GM12878 (cell line): ENCODE data around the gene ZGLP1. TPM values are rescaled to one million over a fixed set of nuclear protein-coding genes. Genes with fewer than 3 reads are reported as not detected.

Experiments
- BACH1 ChIP-seq: fragments of 450-650 bp; IDR thresholded peaks from 2 replicates; pipeline ENCODE4 v1.6.1; 2017; ENCODE audit warnings: mild to moderate bottlenecking, borderline replicate concordance
- CHD2 ChIP-seq: IDR thresholded peaks from 2 replicates; pipeline ENCODE4 v1.6.1; 2011; ENCODE audit warnings: low read depth, low read length, improper control_type of control experiment, borderline replicate concordance
- DPF2 ChIP-seq: fragments of 450-650 bp; IDR thresholded peaks from 2 replicates; pipeline ENCODE4 v1.6.1; 2017; ENCODE audit warnings: mild to moderate bottlenecking
- GABPA ChIP-seq: IDR thresholded peaks from 2 replicates; pipeline ENCODE4 v1.6.1; 2014; ENCODE audit warnings: antibody characterized with exemption, low read depth, mild to moderate bottlenecking, inconsistent platforms
- HCFC1 ChIP-seq: fragments of 150-350 bp; IDR thresholded peaks from 2 replicates; pipeline ENCODE4 v1.6.1; 2014; ENCODE audit warnings: low read length
- IKZF1 ChIP-seq: fragments of 450-650 bp; conservative IDR thresholded peaks from 2 replicates; pipeline ENCODE4 v1.6.1; 2017; ENCODE audit warnings: antibody characterized with exemption, mild to moderate bottlenecking
- IKZF2 ChIP-seq, 2 experiments: fragments of 450-650 bp; IDR thresholded peaks; 2 replicates each; pipeline ENCODE4 v1.6.1; 2017; ENCODE audit warnings: mild to moderate bottlenecking in 2 of 2, moderate library complexity in 2 of 2
- LARP7 ChIP-seq: fragments of 450-650 bp; IDR thresholded peaks from 2 replicates; pipeline ENCODE4 v1.6.1; 2017; ENCODE audit warnings: mild to moderate bottlenecking
- MEF2A ChIP-seq: IDR thresholded peaks from 2 replicates; pipeline ENCODE4 v1.6.1; 2011; ENCODE audit warnings: low read depth, mild to moderate bottlenecking, low read length, moderate library complexity; ENCODE audit not compliant: insufficient read depth
- NFIC ChIP-seq: IDR thresholded peaks from 2 replicates; pipeline ENCODE4 v1.6.1; 2012; ENCODE audit warnings: low read depth, mild to moderate bottlenecking, inconsistent platforms, low read length, moderate library complexity
- NR2F1 ChIP-seq: fragments of 450-650 bp; conservative IDR thresholded peaks from 2 replicates; pipeline ENCODE4 v1.6.1; 2017; ENCODE audit warnings: mild to moderate bottlenecking
- POLR2A ChIP-seq: IDR thresholded peaks from 2 replicates; pipeline ENCODE4 v1.6.1; 2011; ENCODE audit warnings: low read depth, mild to moderate bottlenecking, low read length
- POU2F2 ChIP-seq: IDR thresholded peaks from 3 replicates; pipeline ENCODE4 v1.6.1; 2011; ENCODE audit warnings: low read depth, mild to moderate bottlenecking, low read length, borderline replicate concordance
- RELA ChIP-seq: fragments of 450-650 bp; IDR thresholded peaks from 2 replicates; pipeline ENCODE4 v1.8.0; 2014; ENCODE audit warnings: borderline replicate concordance; ENCODE audit not compliant: partially characterized antibody
- SP1 ChIP-seq: IDR thresholded peaks from one replicate; pipeline ENCODE4 v1.6.1; 2011; ENCODE audit warnings: low read depth, low read length
- SUPT20H ChIP-seq: IDR thresholded peaks from 2 replicates; pipeline ENCODE4 v1.6.1; 2011; ENCODE audit warnings: low read depth, mild to moderate bottlenecking, low read length, moderate library complexity, borderline replicate concordance; ENCODE audit not compliant: control insufficient read depth
- TCF12 ChIP-seq: IDR thresholded peaks from 2 replicates; pipeline ENCODE4 v1.6.1; 2011; ENCODE audit warnings: low read depth, mild to moderate bottlenecking, low read length
- TCF3 ChIP-seq: IDR thresholded peaks from 2 replicates; pipeline ENCODE4 v1.6.1; 2012; ENCODE audit warnings: low read depth, mild to moderate bottlenecking, low read length, borderline replicate concordance; ENCODE audit not compliant: insufficient read depth
- YBX1 ChIP-seq: fragments of 450-650 bp; IDR thresholded peaks from 2 replicates; pipeline ENCODE4 v1.6.1; 2016; ENCODE audit warnings: antibody characterized with exemption
- ZBED1 ChIP-seq: IDR thresholded peaks from 2 replicates; pipeline ENCODE4 v1.6.1; 2016; ENCODE audit warnings: borderline replicate concordance
- ZNF217 ChIP-seq: fragments of 450-650 bp; IDR thresholded peaks from 2 replicates; pipeline ENCODE4 v1.6.1; 2017; ENCODE audit warnings: antibody characterized with exemption, mild to moderate bottlenecking
- ZSCAN29 ChIP-seq: fragments of 450-650 bp; IDR thresholded peaks from 2 replicates; pipeline ENCODE4 v1.6.1; 2017; ENCODE audit warnings: mild to moderate bottlenecking, moderate library complexity
- polyA plus RNA-seq, 11 experiments: library from polyadenylated mRNA; depleted of rRNA in 4 of 11; unstranded in 6 of 11; stranded (reverse) in 5 of 11; fragments of >200 nt; fragmentation: Nextera tagmentation in 4 of 11; fragmentation: Illumina TruSeq in 1 of 11; extraction: Ambion mirVana in 4 of 11; extraction: Trizol in 1 of 11; gene quantifications; 1 replicate in 1 of 11; 2 replicates in 10 of 11; pipeline versions ENCODE4 v1.2.1 to v1.2.3, GENCODE V29; 2011 to 2016; ENCODE audit warnings: inconsistent platforms in 2 of 11, missing spikeins in 2 of 11, low read depth in 1 of 11
- total RNA-seq, 4 experiments: library from RNA; depleted of rRNA in 3 of 4; stranded (reverse); fragments of >200 nt in 3 of 4; fragmentation: Illumina TruSeq in 1 of 4; extraction: Trizol in 1 of 4; gene quantifications; 2 replicates each; pipeline versions ENCODE4 v1.2.1 to v1.2.3, GENCODE V29; 2013 to 2021
- TF ChIP-seq, protein P1 (sequence below): IDR thresholded peaks from 2 replicates; pipeline ENCODE4 v1.6.1; 2011; ENCODE audit warnings: borderline replicate concordance, low read depth, mild to moderate bottlenecking, moderate library complexity, mixed read lengths, low read length; ENCODE audit not compliant: insufficient read depth; ENCODE audit errors: extremely low read length
- TF ChIP-seq, protein P2 (sequence below): IDR thresholded peaks from 2 replicates; pipeline ENCODE4 v1.6.1; 2011; ENCODE audit warnings: mild to moderate bottlenecking, low read depth, low read length, moderate library complexity; ENCODE audit not compliant: insufficient replicate concordance
- TF ChIP-seq, protein P3 (sequence below): fragments of 450-650 bp; formaldehyde crosslinking; IDR thresholded peaks from 2 replicates; pipeline ENCODE4 v1.5.0; 2022; ENCODE audit warnings: mild to moderate bottlenecking, missing genetic modification characterization
- TF ChIP-seq, protein P4 (sequence below): IDR thresholded peaks from 2 replicates; pipeline ENCODE4 v1.6.1; 2012; ENCODE audit warnings: low read depth, low read length, improper control_type of control experiment

The ZGLP1 gene
- total and polyA plus RNA-seq, 10 of the 15 experiments (the other 5 are each of a cell fraction or from before 2014, with no cell fraction given), result 0.29 to 5.6 (median 1.3) TPM

DNA sequence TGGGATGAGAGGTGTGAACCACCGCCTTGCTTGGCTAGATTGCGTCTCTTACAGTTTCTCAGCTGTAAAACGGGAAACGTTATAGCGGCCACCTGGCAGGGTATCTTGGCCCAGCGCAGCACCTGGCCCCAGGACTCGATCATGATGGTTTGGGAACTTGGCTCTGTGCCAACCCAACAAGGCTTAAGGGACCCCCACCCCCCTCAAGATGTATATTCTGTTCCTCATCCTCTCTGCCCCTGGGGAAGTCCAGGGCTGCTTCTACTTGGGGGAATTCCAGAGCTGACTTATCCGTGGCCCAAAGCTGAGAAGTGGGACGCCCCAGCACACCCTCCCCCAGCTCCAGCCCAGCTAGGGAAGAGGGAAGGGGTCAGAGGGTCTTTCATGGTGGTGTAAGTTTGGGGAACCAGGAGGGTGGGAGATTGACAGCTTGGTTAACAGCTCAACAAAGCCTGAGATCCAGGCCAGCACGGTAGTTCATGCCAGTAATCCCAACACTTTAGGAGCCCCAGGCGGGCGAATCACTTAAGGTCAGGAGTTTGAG, 38.0 kb downstream of the ZGLP1 start (continued):
- TF ChIP-seq BACH1 (peak; percentile 24), YBX1 (no peak), TCF12 (peak; percentile 79), TCF3 (peak; percentile 67; the same call in 1 of the 2 replicates), ZSCAN29 (0 out of 2 replicates have a peak, but pooled peaks have one; percentile 17), ZBED1 (peak; percentile 38; the same call in 1 of the 2 replicates), GABPA (no peak), DPF2 (peak; percentile 79), SUPT20H (no peak), ZNF217 (peak; percentile 36; the same call in 1 of the 2 replicates), HCFC1 (0 out of 2 replicates have a peak, but pooled peaks have one; percentile 23), NR2F1 (peak; percentile 98), POU2F2 (0 out of 3 replicates have a peak, but pooled peaks have one; percentile 65), IKZF1 (peak; percentile 93), LARP7 (0 out of 2 replicates have a peak, but pooled peaks have one; percentile 40), NFIC (0 out of 2 replicates have a peak, but pooled peaks have one; percentile 50), IKZF2 (IDR thresholded peaks at IDR 0.05) (peak; percentile 78 to 89; a peak in 3 of 4 replicates), POLR2A (peak; percentile 15; the same call in 1 of the 2 replicates), RELA (peak; percentile 98), CHD2 (no peak), MEF2A (0 out of 2 replicates have a peak, but pooled peaks have one; percentile 10), SP1 (peak; percentile 36)
- TF ChIP-seq, protein P1, sequence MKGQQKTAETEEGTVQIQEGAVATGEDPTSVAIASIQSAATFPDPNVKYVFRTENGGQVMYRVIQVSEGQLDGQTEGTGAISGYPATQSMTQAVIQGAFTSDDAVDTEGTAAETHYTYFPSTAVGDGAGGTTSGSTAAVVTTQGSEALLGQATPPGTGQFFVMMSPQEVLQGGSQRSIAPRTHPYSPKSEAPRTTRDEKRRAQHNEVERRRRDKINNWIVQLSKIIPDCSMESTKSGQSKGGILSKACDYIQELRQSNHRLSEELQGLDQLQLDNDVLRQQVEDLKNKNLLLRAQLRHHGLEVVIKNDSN, result no peak
- TF ChIP-seq, protein P2, sequence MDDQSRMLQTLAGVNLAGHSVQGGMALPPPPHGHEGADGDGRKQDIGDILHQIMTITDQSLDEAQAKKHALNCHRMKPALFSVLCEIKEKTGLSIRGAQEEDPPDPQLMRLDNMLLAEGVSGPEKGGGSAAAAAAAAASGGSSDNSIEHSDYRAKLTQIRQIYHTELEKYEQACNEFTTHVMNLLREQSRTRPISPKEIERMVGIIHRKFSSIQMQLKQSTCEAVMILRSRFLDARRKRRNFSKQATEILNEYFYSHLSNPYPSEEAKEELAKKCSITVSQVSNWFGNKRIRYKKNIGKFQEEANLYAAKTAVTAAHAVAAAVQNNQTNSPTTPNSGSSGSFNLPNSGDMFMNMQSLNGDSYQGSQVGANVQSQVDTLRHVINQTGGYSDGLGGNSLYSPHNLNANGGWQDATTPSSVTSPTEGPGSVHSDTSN, result peak; percentile 67
- TF ChIP-seq, protein P3, sequence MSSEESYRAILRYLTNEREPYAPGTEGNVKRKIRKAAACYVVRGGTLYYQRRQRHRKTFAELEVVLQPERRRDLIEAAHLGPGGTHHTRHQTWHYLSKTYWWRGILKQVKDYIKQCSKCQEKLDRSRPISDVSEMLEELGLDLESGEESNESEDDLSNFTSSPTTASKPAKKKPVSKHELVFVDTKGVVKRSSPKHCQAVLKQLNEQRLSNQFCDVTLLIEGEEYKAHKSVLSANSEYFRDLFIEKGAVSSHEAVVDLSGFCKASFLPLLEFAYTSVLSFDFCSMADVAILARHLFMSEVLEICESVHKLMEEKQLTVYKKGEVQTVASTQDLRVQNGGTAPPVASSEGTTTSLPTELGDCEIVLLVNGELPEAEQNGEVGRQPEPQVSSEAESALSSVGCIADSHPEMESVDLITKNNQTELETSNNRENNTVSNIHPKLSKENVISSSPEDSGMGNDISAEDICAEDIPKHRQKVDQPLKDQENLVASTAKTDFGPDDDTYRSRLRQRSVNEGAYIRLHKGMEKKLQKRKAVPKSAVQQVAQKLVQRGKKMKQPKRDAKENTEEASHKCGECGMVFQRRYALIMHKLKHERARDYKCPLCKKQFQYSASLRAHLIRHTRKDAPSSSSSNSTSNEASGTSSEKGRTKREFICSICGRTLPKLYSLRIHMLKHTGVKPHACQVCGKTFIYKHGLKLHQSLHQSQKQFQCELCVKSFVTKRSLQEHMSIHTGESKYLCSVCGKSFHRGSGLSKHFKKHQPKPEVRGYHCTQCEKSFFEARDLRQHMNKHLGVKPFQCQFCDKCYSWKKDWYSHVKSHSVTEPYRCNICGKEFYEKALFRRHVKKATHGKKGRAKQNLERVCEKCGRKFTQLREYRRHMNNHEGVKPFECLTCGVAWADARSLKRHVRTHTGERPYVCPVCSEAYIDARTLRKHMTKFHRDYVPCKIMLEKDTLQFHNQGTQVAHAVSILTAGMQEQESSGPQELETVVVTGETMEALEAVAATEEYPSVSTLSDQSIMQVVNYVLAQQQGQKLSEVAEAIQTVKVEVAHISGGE (CRISPR knock-in tag), result no peak; the same call in 1 of the 2 replicates
- TF ChIP-seq, protein P4, sequence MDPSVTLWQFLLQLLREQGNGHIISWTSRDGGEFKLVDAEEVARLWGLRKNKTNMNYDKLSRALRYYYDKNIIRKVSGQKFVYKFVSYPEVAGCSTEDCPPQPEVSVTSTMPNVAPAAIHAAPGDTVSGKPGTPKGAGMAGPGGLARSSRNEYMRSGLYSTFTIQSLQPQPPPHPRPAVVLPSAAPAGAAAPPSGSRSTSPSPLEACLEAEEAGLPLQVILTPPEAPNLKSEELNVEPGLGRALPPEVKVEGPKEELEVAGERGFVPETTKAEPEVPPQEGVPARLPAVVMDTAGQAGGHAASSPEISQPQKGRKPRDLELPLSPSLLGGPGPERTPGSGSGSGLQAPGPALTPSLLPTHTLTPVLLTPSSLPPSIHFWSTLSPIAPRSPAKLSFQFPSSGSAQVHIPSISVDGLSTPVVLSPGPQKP, result no peak
